ENCODE data around the gene PRKAB1.

Gene PRKAB1

DNA sequence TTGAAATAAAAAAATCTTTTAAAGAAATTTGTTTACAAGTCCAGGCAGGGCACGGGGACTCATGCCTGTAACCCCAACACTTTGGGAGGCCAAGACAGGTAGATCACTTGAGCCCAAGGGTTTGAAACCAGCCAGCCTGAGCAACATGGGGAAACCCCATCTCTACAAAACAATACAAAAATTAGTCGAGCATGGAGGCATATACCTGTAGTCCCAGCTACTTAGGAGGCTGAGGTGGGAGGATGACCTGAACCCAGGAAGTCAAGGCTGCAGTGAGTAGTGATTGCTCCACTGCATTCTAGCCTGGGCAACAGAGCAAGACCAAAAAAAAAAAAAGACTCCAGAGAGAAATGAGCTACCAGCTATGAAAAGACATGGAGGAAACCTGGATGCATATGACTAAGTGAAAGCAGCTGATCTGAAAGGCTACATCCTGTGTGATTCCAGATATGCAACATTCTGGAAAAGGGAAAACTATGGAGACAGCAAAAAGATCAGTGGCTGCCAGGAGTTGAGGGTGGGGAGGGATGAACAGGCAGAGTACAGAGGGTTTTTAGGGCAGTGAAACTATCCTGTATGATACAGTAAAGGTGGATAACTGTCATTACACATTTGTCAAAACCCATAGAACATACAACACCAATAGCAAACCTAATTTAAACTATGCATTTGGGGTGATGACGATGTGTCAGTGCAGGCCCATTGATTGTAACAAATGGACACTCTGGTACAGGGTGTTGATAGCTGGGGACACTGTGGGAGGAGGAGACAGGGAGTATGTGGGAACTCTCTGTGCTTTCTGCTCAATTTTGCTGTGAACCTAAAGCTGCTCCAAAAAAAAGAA is 59.9 kb downstream of the PRKAB1 start:
- intact Hi-C loops (cut with DNase I; ENCODE audit: low total_unique reads): no loop called here
- TF ChIP-seq, protein P1, sequence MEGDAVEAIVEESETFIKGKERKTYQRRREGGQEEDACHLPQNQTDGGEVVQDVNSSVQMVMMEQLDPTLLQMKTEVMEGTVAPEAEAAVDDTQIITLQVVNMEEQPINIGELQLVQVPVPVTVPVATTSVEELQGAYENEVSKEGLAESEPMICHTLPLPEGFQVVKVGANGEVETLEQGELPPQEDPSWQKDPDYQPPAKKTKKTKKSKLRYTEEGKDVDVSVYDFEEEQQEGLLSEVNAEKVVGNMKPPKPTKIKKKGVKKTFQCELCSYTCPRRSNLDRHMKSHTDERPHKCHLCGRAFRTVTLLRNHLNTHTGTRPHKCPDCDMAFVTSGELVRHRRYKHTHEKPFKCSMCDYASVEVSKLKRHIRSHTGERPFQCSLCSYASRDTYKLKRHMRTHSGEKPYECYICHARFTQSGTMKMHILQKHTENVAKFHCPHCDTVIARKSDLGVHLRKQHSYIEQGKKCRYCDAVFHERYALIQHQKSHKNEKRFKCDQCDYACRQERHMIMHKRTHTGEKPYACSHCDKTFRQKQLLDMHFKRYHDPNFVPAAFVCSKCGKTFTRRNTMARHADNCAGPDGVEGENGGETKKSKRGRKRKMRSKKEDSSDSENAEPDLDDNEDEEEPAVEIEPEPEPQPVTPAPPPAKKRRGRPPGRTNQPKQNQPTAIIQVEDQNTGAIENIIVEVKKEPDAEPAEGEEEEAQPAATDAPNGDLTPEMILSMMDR (IDR thresholded peaks at IDR 0.05): no peak
- no peak for DNase-seq
- no peaks in the 10 kb centered on the region for H3K27me3 ChIP-seq
- H3K36me3 ChIP-seq: no peaks in the 10 kb centered on the region
- H3K4me1 ChIP-seq: no peaks in the 10 kb centered on the region
- H3K27ac ChIP-seq: no peak overlapping the region
- H3K4me3 ChIP-seq: no peak overlapping the region
- no peaks in the 10 kb centered on the region for H3K9me3 ChIP-seq

DNA sequence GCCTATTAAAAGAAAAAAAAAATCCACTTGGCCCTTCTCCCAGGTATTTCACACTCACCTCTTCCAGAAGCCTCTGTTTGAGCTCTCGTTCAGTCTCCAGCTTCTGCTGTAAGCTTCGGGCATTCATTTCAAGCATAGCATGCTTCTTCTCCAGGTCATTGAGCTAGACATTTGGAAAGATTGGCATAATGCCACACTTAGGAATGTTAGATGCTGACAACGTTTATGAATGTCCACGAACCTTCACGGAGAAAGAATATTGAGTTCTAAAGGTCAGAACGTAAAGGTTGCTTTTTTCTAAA is 60.5 kb downstream of the PRKAB1 start:
- H3K4me1 ChIP-seq: no peaks in the 10 kb centered on the region
- no peaks in the 10 kb centered on the region for H3K27me3 ChIP-seq
- intact Hi-C loops (cut with DNase I; ENCODE audit: low total_unique reads): no loop called here

DNA sequence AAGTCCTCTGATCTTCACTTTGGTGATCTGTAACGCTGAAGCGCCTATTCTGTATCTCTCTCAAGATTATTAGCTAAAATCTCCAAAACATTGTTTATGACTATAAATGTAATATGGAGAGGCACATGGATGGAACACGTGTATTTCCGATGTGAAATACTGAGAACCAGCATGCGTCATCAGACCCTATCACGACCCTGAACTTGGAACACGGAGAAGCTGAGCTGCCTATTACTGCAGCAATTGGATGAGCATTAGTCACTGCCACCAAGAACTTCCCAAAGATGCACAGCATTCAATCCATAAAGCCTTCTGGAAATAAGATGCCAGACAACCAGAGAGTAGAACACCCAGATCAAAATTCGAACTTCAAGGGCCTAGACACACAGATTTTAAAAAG is 61.9 kb downstream of the PRKAB1 start:
- H3K9me3 ChIP-seq: no peaks in the 10 kb centered on the region
- H3K27ac ChIP-seq: no peak overlapping the region
- H3K4me1 ChIP-seq: no peaks in the 10 kb centered on the region
- H3K36me3 ChIP-seq: no peaks in the 10 kb centered on the region
- no peaks in the 10 kb centered on the region for H3K27me3 ChIP-seq
- intact Hi-C loops (cut with DNase I; ENCODE audit: low total_unique reads): no loop called here
- no peak for DNase-seq
- TF ChIP-seq, protein P1 (IDR thresholded peaks at IDR 0.05): no peak
- H3K4me3 ChIP-seq: no peak overlapping the region

More for the DNA sequence above, 60.5 kb downstream of the PRKAB1 start:
- Histone ChIP-seq H3K36me3 (no peaks in the 10 kb centered on the region), H3K9me3 (no peaks in the 10 kb centered on the region), H3K27ac (no peak overlapping the region), H3K4me3 (no peak overlapping the region)
- DNase-seq: no peak
- TF ChIP-seq, protein P1 (IDR thresholded peaks at IDR 0.05): no peak

DNA sequence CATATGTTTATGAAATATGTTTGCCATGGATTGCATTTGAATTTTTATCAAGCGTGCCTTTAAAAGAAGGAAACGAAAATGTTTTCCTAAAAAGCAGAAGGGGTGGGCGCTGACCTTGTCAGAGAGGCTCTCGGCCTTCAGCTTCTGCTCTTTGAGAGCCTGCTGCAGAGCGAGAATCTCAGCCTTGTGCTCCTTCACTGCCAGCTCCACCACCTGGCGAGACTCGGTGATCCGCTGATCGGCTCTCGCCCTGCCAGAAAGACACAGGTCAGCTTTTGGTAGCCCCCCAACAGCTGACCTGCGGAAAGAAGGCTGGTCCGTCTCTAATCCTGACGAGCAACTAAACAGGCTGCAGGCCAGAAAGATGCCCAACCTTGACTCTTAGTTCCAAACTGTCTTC is 62.4 kb downstream of the PRKAB1 start:
- DNase-seq: no peak
- intact Hi-C loops (cut with DNase I; ENCODE audit: low total_unique reads): no loop called here
- no peak overlapping the region for H3K27ac ChIP-seq
- H3K4me1 ChIP-seq: no peaks in the 10 kb centered on the region
- TF ChIP-seq, protein P1 (IDR thresholded peaks at IDR 0.05): no peak
- H3K36me3 ChIP-seq: no peaks in the 10 kb centered on the region
- no peak overlapping the region for H3K4me3 ChIP-seq
- no peaks in the 10 kb centered on the region for H3K27me3 ChIP-seq
- no peaks in the 10 kb centered on the region for H3K9me3 ChIP-seq
